ENCODE results near the gene GSTA4. TPM values are rescaled to one million over a fixed set of nuclear protein-coding genes. Genes with fewer than 3 reads are reported as not detected.
"Not testable (repeated sequence)": the region's sequence is repeated elsewhere in the genome, so short reads cannot be mapped to it uniquely, and the experiment has no call there.

Gene GSTA4
- total and polyA plus RNA-seq, 10 donors = 8.5 to 23.3 (median 15.0) TPM

GRCh38 chr6:52958546-52959255, 36.4 kb downstream of the GSTA4 start:
- H3K27ac ChIP-seq = no peak overlapping the region
- H3K9me3 ChIP-seq = peaks cover 0 to 12% (median 0%) of the 10 kb centered on the region in 8 donors
- intact Hi-C loops (cut with DNase I; ENCODE audit: low total_unique reads) = no loop called here
- no peaks in the 10 kb centered on the region for H3K4me1 ChIP-seq
- H3K36me3 ChIP-seq = no peaks in the 10 kb centered on the region
- DNase-seq = no peak
- 64 to 77% (median 73%) methylated on average over 8 of the region's 8 CpGs for WGBS, 5 donors
- no peaks in the 10 kb centered on the region for H3K27me3 ChIP-seq (replicated peaks in 1 of 7)
- no peak overlapping the region for H3K4me3 ChIP-seq
- TF ChIP-seq POLR2AphosphoS5 (IDR thresholded peaks at IDR 0.05) = no peak
- no peak for TF ChIP-seq POLR2A (IDR thresholded peaks at IDR 0.05)
- no peak for TF ChIP-seq CTCF (IDR thresholded peaks at IDR 0.05 in 8 of 11, conservative IDR thresholded peaks at IDR 0.05 in 3 of 11)

- Histone ChIP-seq H3K4me1 (no peaks in the 10 kb centered on the region), H3K36me3 (no peaks in the 10 kb centered on the region), H3K4me3 (no peak overlapping the region), H3K9me3 (no peaks in the 10 kb centered on the region), H3K27me3 (replicated peaks in 1 of 7) (no peaks in the 10 kb centered on the region), H3K27ac (no peak overlapping the region)
- TF ChIP-seq POLR2AphosphoS5 (IDR thresholded peaks at IDR 0.05) (no peak), POLR2A (IDR thresholded peaks at IDR 0.05) (no peak), CTCF (IDR thresholded peaks at IDR 0.05 in 8 of 11, conservative IDR thresholded peaks at IDR 0.05 in 3 of 11) (no peak)
- intact Hi-C loops (cut with DNase I; ENCODE audit: low total_unique reads) = no loop called here
- no peak for DNase-seq
- WGBS, 5 donors = 79 to 99% (median 92%) methylated on average over 7 of the region's 7 CpGs
Measured at GRCh38 chr6:52955871-52956270, 39.2 kb downstream of the GSTA4 start.

GRCh38 chr6:52953911-52954839, 40.9 kb downstream of the GSTA4 start:
- WGBS, 5 donors = 65 to 80% (median 75%) methylated on average over 6 of the region's 6 CpGs
- intact Hi-C loops (cut with DNase I; ENCODE audit: low total_unique reads) = no loop called here
- H3K36me3 ChIP-seq = no peaks in the 10 kb centered on the region
- no peak overlapping the region for H3K27ac ChIP-seq
- DNase-seq = no peak
- no peaks in the 10 kb centered on the region for H3K27me3 ChIP-seq (replicated peaks in 1 of 7)
- H3K9me3 ChIP-seq = no peaks in the 10 kb centered on the region
- no peak overlapping the region for H3K4me3 ChIP-seq
- no peaks in the 10 kb centered on the region for H3K4me1 ChIP-seq
- TF ChIP-seq POLR2A (IDR thresholded peaks at IDR 0.05) (no peak), CTCF (IDR thresholded peaks at IDR 0.05 in 8 of 11, conservative IDR thresholded peaks at IDR 0.05 in 3 of 11) (no peak), POLR2AphosphoS5 (IDR thresholded peaks at IDR 0.05) (no peak)

- TF ChIP-seq POLR2A (IDR thresholded peaks at IDR 0.05) (no peak), POLR2AphosphoS5 (IDR thresholded peaks at IDR 0.05) (no peak), CTCF (IDR thresholded peaks at IDR 0.05 in 8 of 11, conservative IDR thresholded peaks at IDR 0.05 in 3 of 11) (no peak)
- no peaks in the 10 kb centered on the region for H3K4me1 ChIP-seq
- no peaks in the 10 kb centered on the region for H3K9me3 ChIP-seq
- DNase-seq = no peak
- 27 to 39% (median 29%) methylated on average over 5 of the region's 5 CpGs for WGBS, 5 donors
- peaks cover 0 to 19% (median 0%) of the 10 kb centered on the region in 7 donors for H3K27me3 ChIP-seq (replicated peaks in 1 of 7)
- H3K4me3 ChIP-seq = no peak overlapping the region
- intact Hi-C loops (cut with DNase I; ENCODE audit: low total_unique reads) = no loop called here
- H3K27ac ChIP-seq = no peak overlapping the region
- no peaks in the 10 kb centered on the region for H3K36me3 ChIP-seq
Measured at GRCh38 chr6:52946306-52946705, 48.8 kb downstream of the GSTA4 start.

- 87 to 95% (median 94%) methylated on average over 10 of the region's 10 CpGs for WGBS, 5 donors
- H3K27ac ChIP-seq; DNase-seq; H3K4me1 ChIP-seq; H3K9me3 ChIP-seq; H3K4me3 ChIP-seq; H3K36me3 ChIP-seq; intact Hi-C loops (cut with DNase I; ENCODE audit: low total_unique reads): not testable (repeated sequence)
- peaks cover 0 to 20% (median 0%) of the 10 kb centered on the region in 7 donors for H3K27me3 ChIP-seq (replicated peaks in 1 of 7)
Measured at GRCh38 chr6:52942821-52943220, 52.3 kb downstream of the GSTA4 start.

All from spleen (tissue), 11 donors.